Activated CD4-positive, alpha-beta T cell treated with anti-CD3 and anti-CD28 coated beads for 36 hours (primary cell): ENCODE results near the gene CNGA4. TPM values are rescaled to one million over a fixed set of nuclear protein-coding genes. Genes with fewer than 3 reads are reported as not detected.

Experiments used
- total RNA-seq, 2 experiments: library from RNA; stranded (reverse); gene quantifications; one replicate each; pipeline ENCODE4 v1.2.3, GENCODE V29; 2021

CNGA4 gene
- total RNA-seq, 2 experiments from 2014 or later, result 0.21 to 0.25 TPM

Other genes with a start within 250 kb of the CNGA4 start
- not detected for gene OR56A4, start 232.1 kb upstream of the CNGA4 start, total RNA-seq
- gene OR56A1, start 208.3 kb upstream of the CNGA4 start, total RNA-seq, result not detected
- gene OR56B4, start 131.4 kb upstream of the CNGA4 start, total RNA-seq, result not detected
- gene OR52B2, start 68.8 kb upstream of the CNGA4 start, total RNA-seq, result not detected
- gene OR52W1, start 39.9 kb upstream of the CNGA4 start, total RNA-seq, result not detected
- gene C11orf42, start 33.5 kb upstream of the CNGA4 start, total RNA-seq, result not detected
- 10 to 100 TPM; 17.0 to 17.1 TPM for gene FHIP1B, start 4.5 kb upstream of the CNGA4 start, total RNA-seq
- not detected for gene CCKBR, start 20.7 kb downstream of the CNGA4 start, total RNA-seq
- 10 to 100 TPM; 24.8 to 25.5 TPM for gene CAVIN3, start 81.4 kb downstream of the CNGA4 start, total RNA-seq
- gene SMPD1, start 151.4 kb downstream of the CNGA4 start, total RNA-seq, result 10 to 100 TPM; 13.1 to 14.1 TPM
- 10 to 100 TPM; 43.2 to 49.8 TPM for gene APBB1, start 180.0 kb downstream of the CNGA4 start, total RNA-seq
- under 1 TPM; 0.16 to 0.33 TPM for gene HPX, start 201.9 kb downstream of the CNGA4 start, total RNA-seq
- 1 to 10 TPM; 3.8 to 4.2 TPM for gene TRIM3, start 234.9 kb downstream of the CNGA4 start, total RNA-seq
- 10 to 100 TPM; 36.7 to 40.3 TPM for gene ARFIP2, start 242.2 kb downstream of the CNGA4 start, total RNA-seq
- 10 to 100 TPM; 27.1 to 39.2 TPM for gene TIMM10B, start 242.4 kb downstream of the CNGA4 start, total RNA-seq